NCI-H1417 (cell line): Measurements from ENCODE around the gene ECM2.
"Not testable (repeated sequence)": the region's sequence is repeated elsewhere in the genome, so short reads cannot be mapped to it uniquely, and the experiment has no call there.

Experiments
- DNase-seq, 3 experiments: peaks; one replicate each; lab custom pipeline; 2025; lab: John Stamatoyannopoulos, UW

ECM2 gene

GRCh38 chr9:92535940-92536850, at the start of gene ECM2:
ECM2 (minus strand) TSS chr9:92535990; CDS start chr9:92522866, 13,124 bp downstream.
- DNase-seq: no peak

GRCh38 chr9:92576175-92576574, 40.4 kb upstream of the ECM2 start:
- no peak for DNase-seq

GRCh38 chr9:92573612-92574011, 37.8 kb upstream of the ECM2 start:
- DNase-seq: not testable (repeated sequence)

GRCh38 chr9:92571871-92572270, 36.1 kb upstream of the ECM2 start:
- DNase-seq: not testable (repeated sequence)

- DNase-seq: no peak
These were observed 29.2 kb upstream of the ECM2 start for GRCh38 chr9:92564982-92565381.

- no peak for DNase-seq
These were observed 28.7 kb upstream of the ECM2 start for GRCh38 chr9:92564504-92564903.

GRCh38 chr9:92563116-92564100, 27.6 kb upstream of the ECM2 start:
- peak in 2 of 3 experiments; percentile 1 to 39 for DNase-seq

- no peak for DNase-seq
These were observed 26.7 kb upstream of the ECM2 start for GRCh38 chr9:92562461-92562967.

- DNase-seq: no peak
These were observed 25.9 kb upstream of the ECM2 start for GRCh38 chr9:92561374-92562330.

GRCh38 chr9:92558612-92559374, 23.0 kb upstream of the ECM2 start:
- no peak for DNase-seq

GRCh38 chr9:92550765-92551164, 15.0 kb upstream of the ECM2 start:
- no peak for DNase-seq

- DNase-seq: no peak
These were observed 11.6 kb upstream of the ECM2 start for GRCh38 chr9:92547356-92547755.

GRCh38 chr9:92545002-92545510, 9.3 kb upstream of the ECM2 start:
- no peak for DNase-seq

- DNase-seq: no peak
These were observed 8.2 kb upstream of the ECM2 start for GRCh38 chr9:92543972-92544371.

GRCh38 chr9:92538541-92538940, 2.8 kb upstream of the ECM2 start:
- no peak for DNase-seq

GRCh38 chr9:92534674-92535073, 1.1 kb downstream of the ECM2 start:
- no peak for DNase-seq

GRCh38 chr9:92534204-92534603, 1.6 kb downstream of the ECM2 start:
- no peak for DNase-seq

- no peak for DNase-seq
These were observed 4.9 kb downstream of the ECM2 start for GRCh38 chr9:92530893-92531292.

GRCh38 chr9:92529124-92529523, 6.7 kb downstream of the ECM2 start:
- DNase-seq: no peak

- DNase-seq: peak in 1 of 3 experiments; percentile 27
These were observed 7.3 kb downstream of the ECM2 start for GRCh38 chr9:92528522-92528849.
